HFFc6 (cell line): ENCODE measurements around the gene ADGRG6. TPM values are rescaled to one million over a fixed set of nuclear protein-coding genes. Genes with fewer than 3 reads are reported as not detected.

Source experiments
- DNase-seq: peaks from one replicate; pipeline ENCODE4 v3.0.0-alpha.2; 2018
- H3K27ac Mint-ChIP-seq: 2 replicates; pipeline ENCODE4 v1.8.0; 2020; ENCODE audit warnings: mild to moderate bottlenecking, mixed read lengths
- H3K27me3 Mint-ChIP-seq: 2 replicates; pipeline ENCODE4 v1.8.0; 2021; ENCODE audit warnings: mild to moderate bottlenecking, moderate library complexity, mixed read lengths; ENCODE audit not compliant: insufficient read depth
- H3K36me3 Mint-ChIP-seq: 2 replicates; pipeline ENCODE4 v1.8.0; 2021; ENCODE audit warnings: low read depth, mixed read lengths
- H3K4me1 Mint-ChIP-seq: 2 replicates; pipeline ENCODE4 v1.8.0; 2020; ENCODE audit warnings: low read depth, mixed read lengths
- H3K4me3 Mint-ChIP-seq: 2 replicates; pipeline ENCODE4 v1.8.0; 2020; ENCODE audit warnings: mild to moderate bottlenecking, moderate library complexity, mixed read lengths
- H3K9me3 Mint-ChIP-seq: 2 replicates; pipeline ENCODE4 v1.8.0; 2020; ENCODE audit warnings: mild to moderate bottlenecking, mixed read lengths
- CTCF ChIP-seq: fragments of 200-600 bp; sonication (generic); IDR thresholded peaks from 2 replicates; pipeline ENCODE4 v1.5.0; 2021; ENCODE audit warnings: antibody characterized with exemption, mild to moderate bottlenecking
- total RNA-seq, 6 experiments: library from RNA; stranded (reverse); fragmentation: NEBNext Ultra II Directional; extraction: Animal tissue kit (Norgen Biotek cat#: 25700); gene quantifications; 2 replicates in 1 of 6; 3 replicates in 5 of 6; pipeline ENCODE4 v1.2.3, GENCODE V29; 2021

Gene ADGRG6
- total RNA-seq, 6 experiments from 2014 or later = 27.4 to 73.2 (median 29.7) TPM

- no peak overlapping the region for H3K27ac Mint-ChIP-seq
- H3K4me1 Mint-ChIP-seq = no peaks in the 10 kb centered on the region
Observed at GRCh38 chr6:142469220-142469619, 167.4 kb downstream of the ADGRG6 start.

GRCh38 chr6:142470421-142470820 is 168.6 kb downstream of the ADGRG6 start:
- no peak overlapping the region for H3K27ac Mint-ChIP-seq
- peaks cover 9% of the 10 kb centered on the region for H3K4me1 Mint-ChIP-seq
- no peak for DNase-seq
- TF ChIP-seq CTCF = no peak
- no peaks in the 10 kb centered on the region; the same call in 1 of the 2 replicates for H3K27me3 Mint-ChIP-seq
- H3K36me3 Mint-ChIP-seq = no peaks in the 10 kb centered on the region
- H3K9me3 Mint-ChIP-seq = no peaks in the 10 kb centered on the region
- H3K4me3 Mint-ChIP-seq = no peak overlapping the region

More at GRCh38 chr6:142469220-142469619, 167.4 kb downstream of the ADGRG6 start:
- DNase-seq = no peak
- TF ChIP-seq CTCF = no peak
- Mint-ChIP-seq H3K36me3 (no peaks in the 10 kb centered on the region), H3K9me3 (no peaks in the 10 kb centered on the region), H3K4me3 (no peak overlapping the region), H3K27me3 (no peaks in the 10 kb centered on the region; the same call in 1 of the 2 replicates)

- peaks cover 18% of the 10 kb centered on the region for H3K4me1 Mint-ChIP-seq
- peak overlapping the region; percentile 73 for H3K27ac Mint-ChIP-seq
- no peaks in the 10 kb centered on the region; the same call in 1 of the 2 replicates for H3K27me3 Mint-ChIP-seq
- DNase-seq = peak; percentile 59
- H3K36me3 Mint-ChIP-seq = no peaks in the 10 kb centered on the region
- peak; percentile 95 for TF ChIP-seq CTCF
- H3K4me3 Mint-ChIP-seq = peak overlapping the region; percentile 77
- H3K9me3 Mint-ChIP-seq = no peaks in the 10 kb centered on the region
Observed at GRCh38 chr6:142474531-142475289, 172.9 kb downstream of the ADGRG6 start.

- H3K4me1 Mint-ChIP-seq = peaks cover 18% of the 10 kb centered on the region
- DNase-seq = no peak
- H3K27me3 Mint-ChIP-seq = no peaks in the 10 kb centered on the region; the same call in 1 of the 2 replicates
- H3K9me3 Mint-ChIP-seq = no peaks in the 10 kb centered on the region
- H3K27ac Mint-ChIP-seq = no peak overlapping the region
- H3K4me3 Mint-ChIP-seq = no peak overlapping the region
- no peak for TF ChIP-seq CTCF
- no peaks in the 10 kb centered on the region for H3K36me3 Mint-ChIP-seq
Observed at GRCh38 chr6:142476452-142476851, 174.6 kb downstream of the ADGRG6 start.

GRCh38 chr6:142478117-142478516 is 176.3 kb downstream of the ADGRG6 start:
- peaks cover 18% of the 10 kb centered on the region for H3K4me1 Mint-ChIP-seq
- DNase-seq = peak; percentile 60
- H3K4me3 Mint-ChIP-seq = no peak overlapping the region

More at GRCh38 chr6:142478117-142478516, 176.3 kb downstream of the ADGRG6 start:
- peak overlapping the region; percentile 68 for H3K27ac Mint-ChIP-seq
- H3K36me3 Mint-ChIP-seq = no peaks in the 10 kb centered on the region
- H3K9me3 Mint-ChIP-seq = no peaks in the 10 kb centered on the region
- no peak for TF ChIP-seq CTCF
- H3K27me3 Mint-ChIP-seq = peaks cover 3% of the 10 kb centered on the region; the same call in 1 of the 2 replicates
